ENCODE data around the gene STAT5B.

The STAT5B gene

DNA sequence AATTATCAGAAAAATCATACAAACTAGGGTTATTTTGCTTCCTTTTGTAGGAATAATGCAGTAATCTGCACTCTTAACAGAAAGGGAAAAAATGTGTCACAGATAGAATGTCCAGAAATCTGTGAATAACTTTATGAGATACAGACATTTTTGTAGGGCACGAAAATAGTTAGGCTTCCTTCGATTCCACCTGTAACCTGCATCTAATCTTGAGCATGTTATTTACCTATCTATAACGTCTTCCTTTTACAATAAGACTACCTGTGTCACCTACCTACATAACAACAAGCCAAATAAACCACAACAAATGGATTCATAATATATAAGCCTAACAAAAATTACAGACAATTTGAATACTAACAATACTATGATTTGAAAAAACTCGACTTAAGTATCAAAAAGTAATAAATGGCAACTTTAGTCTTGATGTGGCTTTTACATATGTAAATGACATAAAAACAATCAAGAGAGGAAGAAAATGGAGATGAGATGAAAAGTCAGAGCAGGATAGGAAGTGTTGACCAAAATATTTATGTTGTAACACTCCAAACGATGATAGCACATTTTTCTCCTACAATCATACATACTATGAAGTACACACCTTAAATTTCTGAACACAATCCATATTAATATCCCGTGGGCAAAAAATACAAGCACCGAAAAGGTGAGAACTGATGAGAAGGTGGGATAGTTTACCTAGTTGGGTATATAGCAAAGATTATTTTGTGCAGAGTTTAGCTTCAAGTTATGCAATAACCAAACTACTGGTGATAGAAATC, 2.5 kb downstream of the STAT5B start:
- Histone ChIP-seq H3K27me3 (replicated peaks; ENCODE audit: control insufficient read depth, insufficient read depth, low read length) (no peaks in the 10 kb centered on the region), H3K4me3 (replicated peaks; ENCODE audit: low read depth, low read length) (no peak overlapping the region), H3K36me3 (ENCODE audit: control insufficient read depth, insufficient read depth, low read length) (no peaks in the 10 kb centered on the region)
- TF ChIP-seq, protein P1, sequence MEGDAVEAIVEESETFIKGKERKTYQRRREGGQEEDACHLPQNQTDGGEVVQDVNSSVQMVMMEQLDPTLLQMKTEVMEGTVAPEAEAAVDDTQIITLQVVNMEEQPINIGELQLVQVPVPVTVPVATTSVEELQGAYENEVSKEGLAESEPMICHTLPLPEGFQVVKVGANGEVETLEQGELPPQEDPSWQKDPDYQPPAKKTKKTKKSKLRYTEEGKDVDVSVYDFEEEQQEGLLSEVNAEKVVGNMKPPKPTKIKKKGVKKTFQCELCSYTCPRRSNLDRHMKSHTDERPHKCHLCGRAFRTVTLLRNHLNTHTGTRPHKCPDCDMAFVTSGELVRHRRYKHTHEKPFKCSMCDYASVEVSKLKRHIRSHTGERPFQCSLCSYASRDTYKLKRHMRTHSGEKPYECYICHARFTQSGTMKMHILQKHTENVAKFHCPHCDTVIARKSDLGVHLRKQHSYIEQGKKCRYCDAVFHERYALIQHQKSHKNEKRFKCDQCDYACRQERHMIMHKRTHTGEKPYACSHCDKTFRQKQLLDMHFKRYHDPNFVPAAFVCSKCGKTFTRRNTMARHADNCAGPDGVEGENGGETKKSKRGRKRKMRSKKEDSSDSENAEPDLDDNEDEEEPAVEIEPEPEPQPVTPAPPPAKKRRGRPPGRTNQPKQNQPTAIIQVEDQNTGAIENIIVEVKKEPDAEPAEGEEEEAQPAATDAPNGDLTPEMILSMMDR (IDR thresholded peaks at IDR 0.05; ENCODE audit: insufficient read depth, low read length, poor library complexity, severe bottlenecking) = no peak
- DNase-seq (ENCODE audit: extremely low read depth, insufficient read length) = no peak

DNA sequence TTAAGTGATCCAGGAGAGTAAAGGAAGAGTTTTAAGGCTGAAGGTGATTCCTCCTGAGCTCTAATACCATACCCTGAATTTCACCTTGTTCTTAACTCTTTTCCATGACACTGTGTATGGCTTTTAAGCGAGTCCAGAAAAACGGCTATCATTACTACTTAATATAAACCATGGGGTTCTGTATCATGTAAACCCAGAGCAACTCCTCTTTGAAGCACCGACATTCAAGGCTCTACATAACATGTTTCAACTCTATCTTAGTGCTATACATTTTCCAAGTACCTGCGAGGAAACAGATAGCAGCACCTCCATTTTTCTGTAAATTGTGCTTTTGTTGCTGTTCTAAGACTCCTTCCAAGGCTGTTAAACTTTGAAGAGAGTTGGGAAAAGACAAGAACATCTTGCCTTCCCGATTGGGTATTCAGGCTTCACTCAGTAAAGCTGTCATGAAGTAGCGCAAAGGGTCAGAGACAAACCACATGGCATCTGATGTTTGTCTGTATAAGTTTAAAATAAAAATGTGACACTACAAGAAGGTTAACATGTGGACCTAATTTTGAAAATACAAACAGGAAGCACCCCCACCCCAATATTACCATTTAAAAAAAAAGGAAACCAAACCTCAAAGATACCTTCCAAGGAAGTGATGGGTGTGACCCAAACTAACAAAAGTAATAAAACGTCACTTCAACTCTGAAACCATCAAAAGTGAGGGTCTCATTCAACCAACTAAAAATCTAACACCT, 3.9 kb downstream of the STAT5B start:
- Histone ChIP-seq H3K27me3 (replicated peaks; ENCODE audit: control insufficient read depth, insufficient read depth, low read length) (no peaks in the 10 kb centered on the region), H3K36me3 (ENCODE audit: control insufficient read depth, insufficient read depth, low read length) (no peaks in the 10 kb centered on the region), H3K4me3 (replicated peaks; ENCODE audit: low read depth, low read length) (no peak overlapping the region)
- DNase-seq (ENCODE audit: extremely low read depth, insufficient read length) = no peak
- TF ChIP-seq, protein P1 (IDR thresholded peaks at IDR 0.05; ENCODE audit: insufficient read depth, low read length, poor library complexity, severe bottlenecking) = no peak

DNA sequence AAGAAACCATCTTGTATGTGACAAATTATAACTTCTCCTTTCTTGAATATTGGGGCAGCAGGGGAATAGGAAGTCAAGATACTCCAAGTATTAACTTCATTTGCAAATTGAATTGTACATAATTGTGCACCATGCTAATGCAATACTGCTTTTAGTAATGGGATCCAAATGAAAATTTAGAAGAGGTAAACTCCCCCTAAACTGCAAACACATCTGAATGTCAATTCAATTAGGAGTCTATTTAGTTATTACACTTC, 4.5 kb downstream of the STAT5B start:
- TF ChIP-seq, protein P1 (IDR thresholded peaks at IDR 0.05; ENCODE audit: insufficient read depth, low read length, poor library complexity, severe bottlenecking) = no peak
- no peaks in the 10 kb centered on the region for H3K27me3 ChIP-seq (replicated peaks; ENCODE audit: control insufficient read depth, insufficient read depth, low read length)
- DNase-seq (ENCODE audit: extremely low read depth, insufficient read length) = no peak
- no peak overlapping the region for H3K4me3 ChIP-seq (replicated peaks; ENCODE audit: low read depth, low read length)
- no peaks in the 10 kb centered on the region for H3K36me3 ChIP-seq (ENCODE audit: control insufficient read depth, insufficient read depth, low read length)

- TF ChIP-seq, protein P1 (IDR thresholded peaks at IDR 0.05; ENCODE audit: insufficient read depth, low read length, poor library complexity, severe bottlenecking) = no peak
Measured at GRCh38 chr17:42271006-42271778, 5.0 kb downstream of the STAT5B start.

GRCh38 chr17:42270596-42270995, 5.6 kb downstream of the STAT5B start:
- TF ChIP-seq, protein P1 (IDR thresholded peaks at IDR 0.05; ENCODE audit: insufficient read depth, low read length, poor library complexity, severe bottlenecking) = no peak
- DNase-seq (ENCODE audit: extremely low read depth, insufficient read length) = no peak
- Histone ChIP-seq H3K4me3 (replicated peaks; ENCODE audit: low read depth, low read length) (no peak overlapping the region), H3K27me3 (replicated peaks; ENCODE audit: control insufficient read depth, insufficient read depth, low read length) (no peaks in the 10 kb centered on the region), H3K36me3 (ENCODE audit: control insufficient read depth, insufficient read depth, low read length) (no peaks in the 10 kb centered on the region)

More at GRCh38 chr17:42271006-42271778, 5.0 kb downstream of the STAT5B start:
- H3K36me3 ChIP-seq (ENCODE audit: control insufficient read depth, insufficient read depth, low read length) = no peaks in the 10 kb centered on the region
- H3K4me3 ChIP-seq (replicated peaks; ENCODE audit: low read depth, low read length) = no peak overlapping the region
- H3K27me3 ChIP-seq (replicated peaks; ENCODE audit: control insufficient read depth, insufficient read depth, low read length) = no peaks in the 10 kb centered on the region
- no peak for DNase-seq (ENCODE audit: extremely low read depth, insufficient read length)

Data from GM06990 (cell line).